Testis (tissue), 2 donors: Measurements from ENCODE around the gene RTN4RL2.

Experiments used
- POLR2A ChIP-seq: fragments of 450-650 bp; IDR thresholded peaks from one replicate; pipeline ENCODE4 v1.6.1; 2017; ENCODE audit warnings: antibody characterized with exemption, mild to moderate bottlenecking, moderate library complexity
- TF ChIP-seq, protein P1 (sequence below), 3 experiments: fragments of 450-650 bp in 2 of 3; fragments of 200-600 bp in 1 of 3; sonication (generic) in 1 of 3; IDR thresholded peaks; one replicate each; pipeline ENCODE4 v1.5.1; 2016 to 2019; ENCODE audit warnings: antibody characterized with exemption in 3 of 3, mild to moderate bottlenecking in 2 of 3, moderate library complexity in 1 of 3

DNA sequence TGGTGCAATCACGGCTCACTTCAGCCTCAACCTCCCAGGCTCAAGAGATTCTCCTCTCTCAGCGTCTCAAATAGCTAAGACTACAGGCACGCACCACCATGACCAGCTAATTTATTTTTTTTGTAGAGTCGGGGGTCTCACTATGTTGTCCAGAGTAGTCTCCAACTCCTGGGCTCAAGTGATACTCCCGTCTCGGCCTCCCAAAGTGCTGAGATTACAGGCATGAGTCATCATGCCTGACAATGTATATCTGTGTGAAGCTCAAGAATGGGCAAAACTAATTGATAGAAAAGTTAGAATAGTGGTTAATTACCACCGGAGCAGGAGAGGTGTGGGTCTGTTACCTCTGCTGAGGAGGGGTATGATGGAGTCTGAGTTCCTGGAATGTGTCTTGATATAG lies 24.3 kb upstream of the RTN4RL2 start:
- TF ChIP-seq POLR2A = no peak
- TF ChIP-seq, protein P1, sequence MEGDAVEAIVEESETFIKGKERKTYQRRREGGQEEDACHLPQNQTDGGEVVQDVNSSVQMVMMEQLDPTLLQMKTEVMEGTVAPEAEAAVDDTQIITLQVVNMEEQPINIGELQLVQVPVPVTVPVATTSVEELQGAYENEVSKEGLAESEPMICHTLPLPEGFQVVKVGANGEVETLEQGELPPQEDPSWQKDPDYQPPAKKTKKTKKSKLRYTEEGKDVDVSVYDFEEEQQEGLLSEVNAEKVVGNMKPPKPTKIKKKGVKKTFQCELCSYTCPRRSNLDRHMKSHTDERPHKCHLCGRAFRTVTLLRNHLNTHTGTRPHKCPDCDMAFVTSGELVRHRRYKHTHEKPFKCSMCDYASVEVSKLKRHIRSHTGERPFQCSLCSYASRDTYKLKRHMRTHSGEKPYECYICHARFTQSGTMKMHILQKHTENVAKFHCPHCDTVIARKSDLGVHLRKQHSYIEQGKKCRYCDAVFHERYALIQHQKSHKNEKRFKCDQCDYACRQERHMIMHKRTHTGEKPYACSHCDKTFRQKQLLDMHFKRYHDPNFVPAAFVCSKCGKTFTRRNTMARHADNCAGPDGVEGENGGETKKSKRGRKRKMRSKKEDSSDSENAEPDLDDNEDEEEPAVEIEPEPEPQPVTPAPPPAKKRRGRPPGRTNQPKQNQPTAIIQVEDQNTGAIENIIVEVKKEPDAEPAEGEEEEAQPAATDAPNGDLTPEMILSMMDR (IDR thresholded peaks at IDR 0.05) = no peak
